Measurements from ENCODE around the gene SPNS1.
A peak's percentile ranks its signal among the peaks of the same experiment; 100 is the strongest.
"Not testable (repeated sequence)": the region's sequence is repeated elsewhere in the genome, so short reads cannot be mapped to it uniquely, and the experiment has no call there.

SPNS1 gene

DNA sequence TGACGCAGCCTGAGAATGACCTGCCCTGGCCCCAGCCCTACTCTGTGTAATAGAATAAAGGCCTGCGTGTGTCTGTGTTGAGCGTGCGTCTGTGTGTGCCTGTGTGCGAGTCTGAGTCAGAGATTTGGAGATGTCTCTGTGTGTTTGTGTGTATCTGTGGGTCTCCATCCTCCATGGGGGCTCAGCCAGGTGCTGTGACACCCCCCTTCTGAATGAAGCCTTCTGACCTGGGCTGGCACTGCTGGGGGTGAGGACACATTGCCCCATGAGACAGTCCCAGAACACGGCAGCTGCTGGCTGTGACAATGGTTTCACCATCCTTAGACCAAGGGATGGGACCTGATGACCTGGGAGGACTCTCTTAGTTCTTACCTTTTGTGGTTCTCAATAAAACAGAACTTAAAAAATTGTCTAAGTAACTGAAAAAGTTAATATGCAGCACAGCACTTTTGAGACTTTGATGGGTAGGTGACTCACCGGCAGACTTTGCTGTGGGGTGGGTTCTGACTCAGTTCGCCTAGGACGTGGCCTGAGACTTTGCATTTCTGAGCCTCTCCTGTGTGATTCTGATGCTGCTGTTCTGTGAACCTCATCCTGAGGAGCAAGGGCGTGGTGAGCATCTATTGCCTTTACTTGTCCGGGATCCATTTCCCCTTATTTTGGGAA is 15.9 kb downstream of the SPNS1 start:
- no peak for DNase-seq (ENCODE audit: low spot score)

DNA sequence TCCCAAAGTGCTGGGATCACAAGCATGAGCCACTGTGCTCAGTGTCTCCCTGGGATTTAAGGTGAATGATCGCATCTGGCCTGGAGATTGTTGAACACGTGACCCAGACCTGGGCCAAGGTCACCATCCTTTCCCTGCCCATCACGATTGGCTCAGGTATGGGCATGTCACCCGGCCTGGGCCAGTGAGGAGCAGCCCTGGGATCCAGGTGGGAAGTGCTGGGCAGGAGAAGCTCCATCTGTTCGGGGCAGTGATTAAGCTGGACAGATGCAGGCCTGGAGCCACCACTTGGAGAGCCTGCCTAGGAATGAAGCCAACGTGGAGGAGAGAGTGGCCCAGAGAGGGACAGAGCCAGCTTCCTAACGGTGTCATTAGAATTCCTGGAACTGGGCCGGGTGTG is 17.1 kb downstream of the SPNS1 start:
- DNase-seq (ENCODE audit: low spot score), result no peak

DNA sequence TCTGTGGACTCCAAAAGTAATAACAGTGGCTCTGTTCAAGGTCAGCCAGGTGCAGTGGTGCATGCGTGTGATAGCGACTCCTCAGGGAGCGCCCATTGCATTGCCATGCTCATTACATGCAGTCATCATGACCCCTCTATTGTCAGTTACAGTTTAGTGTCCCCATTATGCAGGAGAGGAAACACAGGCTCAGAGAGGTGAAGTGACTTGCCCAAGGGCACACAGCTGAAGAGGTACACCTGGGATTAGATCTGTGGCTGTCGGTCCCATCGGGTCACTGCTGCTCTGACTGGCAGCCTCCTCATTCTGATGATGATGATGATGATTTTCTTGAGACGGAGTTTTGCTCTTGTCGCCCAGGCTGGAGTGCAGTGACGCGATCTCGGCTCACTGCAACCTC is 17.9 kb downstream of the SPNS1 start:
- DNase-seq (ENCODE audit: low spot score), result no peak

DNA sequence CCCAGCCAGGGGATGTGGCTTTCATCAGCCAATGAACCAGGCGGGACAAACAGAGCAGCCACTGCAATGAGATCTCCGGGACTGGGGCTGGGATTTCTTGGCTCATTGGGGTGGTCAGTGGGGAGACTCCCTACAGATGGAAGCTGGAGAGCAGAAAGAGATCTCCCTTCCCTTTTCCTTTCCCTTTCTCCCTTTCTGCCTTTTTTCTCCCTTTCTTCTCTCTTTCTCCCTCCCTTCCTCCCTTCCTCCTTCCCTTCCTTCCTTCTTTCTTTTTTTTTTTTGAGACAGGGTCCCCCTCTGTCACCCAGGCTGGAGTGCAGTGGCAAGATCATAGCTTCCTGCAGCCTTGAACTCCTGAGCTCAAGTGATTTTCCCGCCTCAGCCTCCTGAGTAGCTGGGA is 24.3 kb downstream of the SPNS1 start:
- DNase-seq (ENCODE audit: low spot score), result no peak

DNA sequence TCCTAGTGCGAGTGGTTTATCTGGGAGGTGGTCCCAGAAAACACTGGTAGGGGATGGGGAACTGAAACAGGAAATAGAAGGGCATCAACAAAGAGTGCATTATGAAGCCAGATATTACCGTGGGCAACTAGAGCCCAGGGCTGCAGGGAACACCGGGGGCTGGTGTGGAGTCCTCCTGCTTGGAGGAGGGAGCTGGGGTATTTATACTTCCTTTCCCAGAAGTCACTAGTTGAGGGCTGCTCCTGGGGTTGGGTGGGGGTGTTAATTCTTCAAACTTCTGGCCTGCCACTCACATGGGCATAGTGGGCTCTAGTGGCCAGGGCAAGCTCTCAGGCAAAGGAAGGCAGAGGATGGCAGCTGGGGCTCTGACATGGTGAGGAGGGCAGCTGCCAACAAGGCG is 25.0 kb downstream of the SPNS1 start:
- no peak for DNase-seq (ENCODE audit: low spot score)

DNA sequence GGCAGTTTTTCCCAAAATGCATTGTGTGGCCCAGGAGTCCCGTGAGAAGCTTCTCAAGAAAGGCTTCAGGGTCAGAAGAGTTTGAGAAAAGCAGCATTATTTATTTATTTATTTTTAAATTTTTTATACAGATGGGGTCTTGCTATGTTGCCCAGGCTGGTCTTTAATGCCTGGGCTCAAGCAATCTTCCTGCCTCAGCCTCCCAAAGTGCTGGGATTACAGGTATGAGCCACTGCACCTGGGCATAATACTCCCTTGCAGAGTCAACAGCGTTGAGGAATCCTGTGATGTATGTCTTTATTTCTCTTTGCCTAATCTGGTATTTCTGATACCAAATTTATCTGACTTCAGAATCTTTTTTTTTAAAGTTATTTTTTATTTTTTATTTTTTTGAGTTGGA is 25.4 kb downstream of the SPNS1 start:
- no peak for DNase-seq (ENCODE audit: low spot score)

DNA sequence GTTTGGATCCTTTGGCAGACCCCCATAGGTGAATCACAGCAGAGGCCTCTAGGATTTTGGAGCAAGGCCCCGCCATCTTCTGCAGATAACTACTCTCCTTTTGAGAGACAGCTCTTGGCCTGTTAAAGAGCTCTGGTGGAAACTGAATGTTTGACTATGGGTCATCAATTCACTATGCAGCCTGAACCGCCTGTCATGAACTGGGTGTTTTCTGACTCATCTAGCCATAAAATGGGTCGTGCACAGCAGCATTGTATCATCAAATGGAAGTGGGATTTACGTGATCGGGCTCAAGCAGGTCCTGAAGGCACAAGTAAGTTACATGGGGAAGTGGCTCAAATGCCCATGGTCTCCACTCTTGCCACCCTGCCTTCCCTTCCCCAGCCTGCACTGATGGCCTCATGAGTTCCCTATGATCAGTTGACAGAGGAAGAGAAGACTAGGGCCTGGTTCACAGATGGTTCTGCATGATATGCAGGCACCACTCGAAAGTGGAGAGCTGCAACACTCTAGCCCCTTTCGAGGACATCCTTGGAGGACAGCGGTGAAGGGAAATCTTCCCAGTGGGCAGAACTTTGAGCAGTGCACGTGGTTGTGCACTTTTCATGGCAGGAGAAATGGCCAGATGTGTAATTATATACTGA is 30.0 kb downstream of the SPNS1 start:
- not testable (repeated sequence) for DNase-seq (ENCODE audit: low spot score)

DNA sequence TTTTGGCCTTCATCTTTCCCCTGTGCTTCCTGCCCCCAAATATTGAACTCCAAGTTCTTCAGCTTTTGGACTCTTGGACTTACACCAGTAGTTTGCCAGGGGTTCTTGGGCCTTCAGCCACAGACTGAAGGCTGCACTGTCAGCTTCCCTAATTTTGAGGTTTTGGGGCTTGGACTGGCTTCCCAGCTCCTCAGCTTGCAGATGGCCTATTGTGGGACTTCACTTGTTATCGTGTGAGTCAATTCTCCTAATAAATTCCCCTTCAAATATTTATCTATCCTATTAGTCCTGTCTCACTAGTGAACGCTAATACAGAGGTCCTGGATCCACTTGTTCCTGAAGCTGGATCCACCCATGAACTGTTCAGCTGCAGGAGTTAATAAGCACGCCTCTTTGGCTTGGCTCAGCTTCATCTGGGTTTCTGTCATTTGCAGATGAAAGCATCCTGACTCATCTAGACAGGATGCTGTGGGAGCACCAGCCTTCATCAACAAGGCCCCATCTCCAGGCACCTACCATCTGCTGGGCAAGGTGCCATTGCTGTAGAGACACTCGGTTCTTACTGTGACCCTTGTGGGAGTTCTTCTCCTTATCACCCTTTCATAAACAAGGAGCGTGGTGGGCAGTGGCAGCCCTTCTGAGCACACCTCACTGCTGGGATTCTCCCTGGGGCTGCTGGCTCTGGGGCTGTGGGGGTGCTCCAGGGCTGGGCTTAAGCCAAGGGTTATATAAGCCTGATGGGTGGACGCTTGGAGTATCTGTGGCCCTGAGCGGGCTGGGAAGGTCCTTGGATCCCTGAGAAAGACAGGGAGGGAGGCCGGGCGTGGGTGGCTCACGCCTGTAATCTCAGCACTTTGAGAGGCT is 33.4 kb downstream of the SPNS1 start:
- DNase-seq (ENCODE audit: low spot score), result peak; percentile 57

DNA sequence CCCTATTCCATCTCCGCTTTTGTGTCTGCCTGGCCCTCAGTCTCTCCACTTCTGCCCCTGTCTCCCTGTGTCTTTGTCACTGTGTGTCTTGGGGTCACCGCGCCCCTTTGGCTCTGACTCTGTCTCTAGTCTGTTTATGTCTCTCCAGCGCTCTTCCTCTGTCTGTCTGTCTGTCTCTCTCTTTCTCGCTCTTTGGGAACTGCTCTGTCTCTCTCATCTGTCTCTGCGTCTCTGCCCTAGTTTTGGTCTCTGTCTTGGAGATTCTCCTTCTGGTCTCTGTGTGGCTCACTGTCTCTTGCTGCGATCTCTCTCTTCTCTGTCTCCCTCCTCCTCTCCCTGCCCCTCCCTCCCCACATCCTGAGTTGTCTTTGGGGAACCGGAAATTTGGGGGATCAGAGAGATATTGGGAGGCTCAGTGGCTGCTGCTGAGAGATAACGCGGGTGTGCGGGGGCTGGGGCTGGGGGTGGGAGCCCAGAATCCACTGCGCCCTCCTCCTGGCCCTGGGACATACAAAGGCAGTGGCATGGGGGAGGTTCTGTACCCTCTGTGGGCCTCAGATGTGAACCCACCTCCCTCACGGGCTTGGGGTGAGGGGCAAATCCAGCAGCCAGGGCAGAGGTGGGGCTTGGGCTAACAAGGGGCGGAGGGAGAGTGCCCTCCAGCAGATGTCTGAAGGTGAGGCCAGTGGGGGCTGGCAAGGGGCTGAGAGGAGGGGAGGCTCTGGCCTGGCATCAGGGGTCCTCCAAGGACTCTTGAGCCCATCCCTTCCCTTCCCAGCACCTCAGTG is 34.7 kb downstream of the SPNS1 start:
- DNase-seq (ENCODE audit: low spot score), result no peak

DNA sequence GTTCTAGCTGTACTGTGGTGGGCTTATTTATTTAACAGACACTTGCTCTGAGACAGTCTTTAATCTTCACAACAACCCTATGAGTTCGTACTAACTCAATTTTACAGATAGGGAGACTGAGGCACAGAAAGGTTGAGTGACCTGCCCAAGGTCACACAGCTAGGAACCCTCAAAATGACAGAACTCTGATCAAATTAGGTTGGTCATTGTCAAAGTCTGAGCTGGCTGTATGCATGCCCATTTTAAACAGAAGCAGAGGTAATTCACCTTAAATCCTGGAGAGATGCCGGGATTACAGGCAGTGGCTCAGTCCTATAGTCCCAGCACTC is 35.2 kb downstream of the SPNS1 start:
- DNase-seq (ENCODE audit: low spot score), result no peak

DNA sequence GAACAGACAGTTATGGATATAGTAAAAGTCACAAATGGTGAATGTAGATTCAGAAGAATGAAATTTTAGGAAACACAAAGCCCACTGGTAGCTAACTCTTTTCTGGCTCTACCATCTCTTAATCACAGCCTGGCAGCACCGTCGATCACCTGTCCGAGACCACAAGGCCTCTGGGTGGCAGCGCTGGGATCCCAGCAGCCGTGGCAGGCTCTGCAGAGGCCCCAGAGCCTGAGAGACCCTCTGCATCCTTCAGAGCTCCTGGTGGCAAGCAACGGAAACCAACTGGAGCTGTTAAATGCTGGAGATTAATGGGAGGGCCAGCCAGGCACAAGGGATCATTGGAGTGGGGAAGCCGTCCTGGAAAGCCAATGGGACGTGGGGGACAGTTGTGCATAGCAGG is 36.5 kb downstream of the SPNS1 start:
- DNase-seq (ENCODE audit: low spot score), result no peak

DNA sequence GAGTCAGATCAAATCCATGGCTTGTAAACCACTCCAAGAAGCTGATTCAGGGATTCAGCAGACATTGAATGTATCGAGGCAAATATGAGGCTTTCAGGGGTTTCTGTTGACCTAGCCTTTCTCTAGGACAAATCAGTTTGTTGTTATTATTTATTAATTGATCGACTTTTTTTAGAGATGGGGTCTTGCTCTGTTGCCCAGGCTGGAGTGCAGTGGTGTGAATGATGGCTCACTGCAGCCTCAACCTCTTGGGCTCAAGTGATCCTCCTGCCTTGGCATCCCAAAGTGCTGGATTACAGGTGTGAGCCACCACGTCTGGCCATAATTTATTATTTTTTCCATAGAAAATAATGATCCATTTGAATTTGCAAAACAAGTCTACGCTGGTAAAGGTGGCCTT is 37.3 kb downstream of the SPNS1 start:
- no peak for DNase-seq (ENCODE audit: low spot score)

DNA sequence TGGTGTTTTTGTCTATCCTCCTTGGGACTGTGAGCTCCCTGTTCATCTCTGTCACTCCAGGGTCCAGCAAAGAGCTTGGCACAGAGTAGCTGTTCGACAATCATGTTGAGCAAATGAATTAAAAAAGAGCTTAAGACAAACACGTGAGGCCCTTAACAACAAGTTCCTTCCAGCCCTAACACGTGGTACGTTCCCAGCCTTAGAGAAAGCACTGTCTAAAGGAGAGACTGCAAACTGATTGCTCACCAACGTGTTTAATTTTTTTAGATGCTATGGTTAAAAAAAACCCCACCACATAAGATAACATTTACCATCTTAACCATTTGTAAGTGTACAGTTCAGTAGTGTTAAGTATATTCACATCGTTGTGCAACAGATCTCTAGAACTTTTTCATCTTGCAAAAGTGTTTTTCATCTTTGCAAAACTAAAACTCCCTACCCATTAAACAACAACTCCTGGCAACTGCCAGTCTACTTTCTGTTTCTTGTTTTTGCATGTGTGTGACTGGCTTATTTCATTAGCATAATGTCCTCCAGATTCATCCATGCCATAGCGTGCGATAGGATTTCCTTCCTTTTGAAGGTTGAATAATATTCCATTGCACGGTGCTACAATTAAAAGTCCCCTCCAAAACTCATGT is 38.5 kb downstream of the SPNS1 start:
- DNase-seq (ENCODE audit: low spot score), result no peak

DNA sequence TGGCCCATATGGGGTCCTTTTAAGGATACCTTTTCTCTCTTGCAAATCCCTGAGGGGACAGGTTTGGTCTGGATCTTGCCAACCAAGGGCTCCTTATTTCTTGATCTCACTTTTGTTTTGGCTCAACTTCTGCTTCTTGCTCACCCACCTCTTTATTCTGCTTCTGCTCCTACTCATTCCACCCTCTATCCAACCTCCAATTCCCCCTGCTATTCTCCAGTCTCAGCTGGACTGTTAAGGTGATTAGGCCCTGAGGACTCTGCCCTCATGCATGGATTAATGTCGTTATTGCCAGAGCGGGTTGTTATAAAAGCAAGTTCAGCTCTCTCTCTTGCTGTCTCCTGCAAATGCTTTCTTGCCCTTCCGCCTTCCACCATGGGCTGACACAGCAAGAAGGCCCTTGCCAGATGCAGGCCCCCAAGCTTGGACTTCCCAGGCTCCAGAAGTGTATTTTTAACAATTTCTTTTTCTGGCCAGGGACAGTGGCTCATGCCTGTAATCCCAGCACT is 40.0 kb downstream of the SPNS1 start:
- DNase-seq (ENCODE audit: low spot score), result no peak

DNA sequence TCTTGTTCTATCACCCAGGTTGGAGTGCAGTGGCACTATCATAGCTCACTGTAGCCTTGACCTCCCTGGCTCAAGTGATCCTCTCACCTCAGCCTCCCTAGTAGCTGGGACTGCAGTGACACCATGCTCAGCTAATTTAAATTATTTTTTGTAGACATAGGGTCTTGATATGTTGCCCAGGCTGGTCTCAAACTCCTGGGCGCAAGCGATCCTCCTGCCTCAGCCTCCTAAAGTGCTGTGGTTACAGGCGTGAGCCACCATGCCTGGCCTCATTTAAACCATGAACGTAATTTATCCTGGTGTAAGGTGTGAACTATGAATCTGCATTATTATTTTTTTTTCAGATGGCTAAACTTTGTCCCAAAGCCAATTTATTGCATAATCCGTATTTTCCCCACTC is 47.6 kb downstream of the SPNS1 start:
- no peak for DNase-seq (ENCODE audit: low spot score)

DNA sequence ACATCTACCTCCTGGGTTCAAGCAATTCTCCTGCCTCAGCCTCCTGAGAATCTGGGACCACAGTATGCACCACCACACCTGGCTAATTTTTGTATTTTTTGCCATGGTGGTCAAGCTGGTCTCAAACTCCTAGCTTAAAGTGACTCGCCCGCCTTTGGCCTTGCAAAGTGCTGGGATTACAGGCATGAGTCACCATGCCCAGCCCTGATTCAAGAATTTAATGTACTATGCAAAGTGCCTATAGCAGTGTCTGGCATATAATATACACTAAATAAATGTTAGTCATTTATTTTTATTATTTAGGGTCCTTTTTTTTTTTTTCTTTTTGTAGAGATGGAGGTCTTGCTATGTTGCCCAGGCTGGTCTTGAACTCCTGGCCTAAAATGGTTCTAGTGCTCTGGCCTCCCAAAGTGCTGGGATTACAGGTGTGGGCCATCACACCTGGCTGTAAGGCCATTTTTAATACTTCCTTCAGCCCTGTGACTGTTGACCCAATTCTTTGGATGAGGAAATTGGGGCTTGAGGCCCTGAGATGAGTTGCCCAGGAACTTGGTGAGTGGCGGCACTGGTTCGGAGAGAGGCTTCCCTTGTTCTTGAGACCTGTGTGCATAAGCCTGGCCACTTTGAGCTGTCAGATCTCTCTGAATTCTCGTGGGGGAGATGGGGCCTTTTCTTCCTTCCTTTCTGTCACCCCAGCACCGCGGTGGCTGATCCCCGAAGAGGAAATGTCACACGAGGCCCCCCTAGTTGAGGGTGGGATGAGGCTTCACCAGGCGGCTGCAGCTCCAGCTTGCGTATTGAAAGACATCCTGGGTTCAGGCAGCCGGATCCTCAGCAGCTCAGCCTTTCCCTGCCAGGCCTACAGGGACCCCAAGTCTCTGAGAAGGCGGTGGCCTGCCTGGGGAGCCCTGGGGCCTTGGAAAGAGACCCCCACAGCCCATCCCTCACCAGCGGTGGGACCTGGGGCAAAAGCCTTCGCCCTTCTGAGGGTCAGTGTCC is 49.0 kb downstream of the SPNS1 start:
- DNase-seq (ENCODE audit: low spot score), result no peak

DNA sequence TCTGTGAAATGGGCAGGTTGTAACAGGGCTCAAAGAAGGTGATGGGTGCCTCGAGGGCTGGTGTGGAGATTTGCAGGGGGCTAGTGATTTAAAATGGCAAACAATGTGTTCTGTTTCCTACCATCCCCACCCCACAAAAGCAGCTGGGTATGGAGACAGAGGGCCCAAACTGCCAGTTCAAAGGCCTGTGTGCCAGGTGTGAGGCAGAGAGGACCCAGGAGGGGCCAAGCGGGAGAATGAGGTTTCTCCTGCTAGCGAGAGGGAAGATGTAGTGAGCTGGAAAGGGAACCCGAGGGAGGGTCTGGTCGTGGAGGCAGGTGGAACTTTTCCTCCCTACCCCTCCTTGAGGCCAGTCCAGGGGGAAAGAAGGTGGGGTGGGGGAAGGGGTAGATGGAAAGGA is 49.7 kb downstream of the SPNS1 start:
- no peak for DNase-seq (ENCODE audit: low spot score)

DNA sequence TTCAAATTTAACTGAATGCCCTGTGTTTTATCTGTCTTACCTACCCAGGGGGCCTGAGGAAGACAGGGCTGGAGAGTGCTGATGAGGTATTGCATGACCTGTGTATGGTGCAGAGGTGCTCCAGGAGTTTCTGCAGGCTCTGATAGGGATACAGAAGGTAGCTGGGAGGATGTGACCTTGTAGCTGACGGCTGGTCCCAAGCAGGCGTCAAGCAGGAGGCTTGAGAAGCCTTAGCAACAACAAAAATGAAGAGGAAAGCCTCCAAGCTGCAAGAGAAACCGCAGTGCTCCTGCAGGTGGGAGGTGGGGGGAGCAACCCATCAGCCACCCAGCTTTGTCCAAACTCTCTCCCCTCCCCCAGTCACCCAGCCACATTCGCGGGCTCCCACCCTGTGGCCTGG is 50.6 kb downstream of the SPNS1 start:
- DNase-seq (ENCODE audit: low spot score), result no peak

DNA sequence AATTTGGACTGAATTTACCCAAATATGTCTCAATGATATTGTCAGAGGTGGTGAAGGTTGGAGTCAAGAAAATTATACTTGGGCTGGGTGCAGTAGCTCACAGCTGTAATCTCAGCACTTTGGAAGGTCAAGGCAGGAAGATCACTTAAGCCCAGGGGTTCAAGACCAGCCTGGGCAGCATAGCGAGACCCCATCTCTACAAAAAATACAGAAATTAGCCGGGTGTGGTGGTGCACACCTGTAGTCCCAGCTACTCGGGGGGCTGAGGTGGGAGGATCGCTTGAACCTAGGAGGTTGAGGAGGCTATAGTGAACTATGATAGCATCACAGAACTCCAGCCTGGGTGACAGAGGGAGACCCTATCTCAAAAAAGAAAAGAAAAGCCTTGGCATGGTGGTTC is 51.2 kb downstream of the SPNS1 start:
- no peak for DNase-seq (ENCODE audit: low spot score)

DNA sequence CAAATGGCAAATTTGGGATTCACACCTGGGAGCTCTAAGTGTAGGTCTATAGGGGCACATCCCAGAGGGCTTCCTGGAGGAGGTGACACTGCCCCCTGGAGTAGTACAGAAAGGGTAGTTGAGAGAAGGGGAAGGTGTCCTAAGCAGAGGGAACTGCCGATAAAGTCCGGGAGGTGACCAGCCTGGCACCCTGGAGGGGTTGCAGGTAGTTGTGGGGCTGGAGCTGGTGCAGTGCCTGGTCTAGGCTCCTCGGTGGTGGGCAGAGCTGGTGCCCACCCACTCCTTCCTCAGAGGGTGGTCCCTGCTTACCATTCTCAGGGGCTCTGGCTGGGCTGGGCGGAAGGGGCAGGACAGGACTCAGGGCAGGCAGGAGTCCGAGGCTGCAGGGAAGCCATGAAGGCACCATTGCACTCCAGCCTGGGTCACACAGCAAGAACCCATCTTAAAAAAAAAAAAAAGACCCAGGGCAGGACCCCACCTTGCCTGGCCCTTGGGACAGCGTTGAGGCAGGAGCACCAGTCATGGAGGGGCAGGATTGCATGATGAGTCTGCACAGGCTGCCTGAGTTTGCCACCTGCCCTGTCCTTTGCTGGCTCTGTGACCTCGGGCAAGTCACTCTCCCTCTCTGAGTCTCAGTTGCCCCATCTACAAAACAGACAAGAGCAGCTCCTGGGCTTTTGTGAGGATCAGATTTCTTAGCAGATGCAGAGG is 54.0 kb downstream of the SPNS1 start:
- DNase-seq (ENCODE audit: low spot score), result no peak
